ENCODE results near the gene RIN3.

DNA sequence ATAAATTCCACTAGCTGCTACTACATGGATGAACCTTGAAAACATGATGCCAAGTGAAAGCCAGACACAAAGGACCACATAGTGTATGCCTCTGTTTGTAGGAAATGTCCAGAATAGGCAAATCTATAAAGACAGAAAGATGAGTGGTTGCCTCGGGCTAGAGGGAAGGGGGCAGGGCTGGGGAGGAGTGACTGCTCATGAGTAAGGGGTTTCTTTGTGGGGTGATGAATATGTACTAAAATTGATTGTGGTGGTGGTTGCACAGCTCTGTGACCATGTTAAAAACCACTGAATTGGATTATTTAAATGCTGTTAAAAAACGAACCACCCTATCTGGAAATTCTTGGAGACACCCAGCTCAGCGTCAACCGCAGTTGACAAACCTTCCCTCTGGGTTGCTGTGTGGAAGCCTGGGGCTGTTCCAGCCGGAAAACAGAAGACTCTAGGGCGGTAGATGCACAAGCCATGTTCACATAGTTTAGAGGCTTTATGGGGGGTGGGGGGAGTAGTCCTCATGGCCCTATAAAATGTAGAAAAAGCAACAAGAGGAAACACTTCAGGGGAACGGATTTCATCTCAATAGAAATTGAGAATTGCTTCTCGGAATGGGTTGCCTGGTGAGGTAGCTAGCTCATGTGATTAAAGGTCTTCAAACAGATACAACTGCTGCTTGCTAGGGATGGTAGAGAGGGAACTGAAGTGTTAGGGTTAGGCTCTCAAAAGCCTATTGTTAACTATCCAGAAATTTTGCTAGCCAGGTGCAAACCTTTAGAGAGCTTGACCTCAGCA lies 29.4 kb downstream of the RIN3 start:
- TF ChIP-seq CTCF (IDR thresholded peaks at IDR 0.05) (no peak), POLR2A (IDR thresholded peaks at IDR 0.05) (no peak)

All from Peyer's patch (tissue), 4 donors.